Sigmoid colon (tissue), 7 donors: ENCODE results near the gene GGA1. TPM values are rescaled to one million over a fixed set of nuclear protein-coding genes. Genes with fewer than 3 reads are reported as not detected.

ENCODE experiments used
- DNase-seq: peaks from one replicate; pipeline ENCODE4 v3.0.0-alpha.2; 2019
- H3K27ac ChIP-seq, 4 donors: fragments of 200-600 bp; sonication (generic); one replicate each; pipeline ENCODE4 v1.5.1; 2016 to 2019; ENCODE audit warnings: mild to moderate bottlenecking in 1 of 4
- H3K27me3 ChIP-seq, 3 donors: fragments of 200-600 bp; sonication (generic); one replicate each; pipeline ENCODE4 v1.5.1; 2019; ENCODE audit warnings: mild to moderate bottlenecking in 1 of 3
- H3K36me3 ChIP-seq, 4 donors: fragments of 200-600 bp; sonication (generic); one replicate each; pipeline ENCODE4 v1.5.1; 2016 to 2019
- H3K4me1 ChIP-seq, 4 donors: fragments of 200-600 bp; sonication (generic); one replicate each; pipeline ENCODE4 v1.5.1; 2017 to 2019
- H3K4me3 ChIP-seq, 4 donors: fragments of 200-600 bp; sonication (generic); one replicate each; pipeline ENCODE4 v1.5.1; 2017 to 2019; ENCODE audit warnings: mild to moderate bottlenecking in 2 of 4, moderate library complexity in 1 of 4
- H3K9me3 ChIP-seq, 4 donors: fragments of 200-600 bp in 3 of 4; sonication (generic) in 3 of 4; one replicate each; pipeline versions ENCODE4 v1.5.1 to v1.6.1; 2013 to 2019
- CTCF ChIP-seq, 4 experiments: fragments of 450-650 bp in 3 of 4; fragments of 200-600 bp in 1 of 4; IDR thresholded peaks; one replicate each; pipeline ENCODE4 v1.5.1; 2016 to 2019; ENCODE audit warnings: antibody characterized with exemption in 4 of 4, mild to moderate bottlenecking in 3 of 4, moderate library complexity in 2 of 4
- EP300 ChIP-seq, 4 donors: sonication (generic); formaldehyde crosslinking; IDR thresholded peaks; one replicate each; pipeline ENCODE4 v1.6.1; 2017; ENCODE audit warnings: antibody characterized with exemption in 4 of 4
- POLR2A ChIP-seq, 2 donors: fragments of 450-650 bp; IDR thresholded peaks; one replicate each; pipeline ENCODE4 v1.6.1; 2016; ENCODE audit warnings: antibody characterized with exemption in 2 of 2, mild to moderate bottlenecking in 2 of 2, moderate library complexity in 2 of 2
- POLR2AphosphoS5 ChIP-seq, 4 donors: sonication (generic); formaldehyde crosslinking; IDR thresholded peaks; one replicate each; pipeline ENCODE4 v1.6.1; 2017; ENCODE audit warnings: antibody characterized with exemption in 4 of 4
- WGBS, 2 donors: extraction: QIAGEN DNeasy Blood & Tissue Kit; methylation state at CpG; one replicate each; pipeline ENCODE4 v1.1.7; 2013; 5-methylcytosine and 5-hydroxymethylcytosine counted together
- intact Hi-C: fragments of 100-400 bp; cut with DNase I; formaldehyde crosslinking; loops from one replicate; pipeline ENCODE4 v1.15.1; 2023
- polyA plus RNA-seq, 3 donors: library from polyadenylated mRNA; stranded (reverse); fragments of 200-250 nt; gene quantifications; one replicate each; pipeline ENCODE4 v1.2.3, GENCODE V29; 2013
- total RNA-seq, 4 donors: library from RNA; depleted of rRNA; stranded (reverse); fragments of >200 nt; gene quantifications; one replicate each; pipeline ENCODE4 v1.1.0, GENCODE V29; 2016
- donor health status: healthy with polysubstance abuse.
- donor health status: Bipolar disorder and iron deficiency.
- donor health status: healthy.

The GGA1 gene
- total and polyA plus RNA-seq, 7 donors, result 25.2 to 77.4 (median 41.3) TPM

- Histone ChIP-seq H3K4me1 (peaks cover 0 to 69% (median 59%) of the 10 kb centered on the region in 4 donors), H3K27me3 (no peaks in the 10 kb centered on the region), H3K36me3 (peaks cover 0 to 20% (median 10%) of the 10 kb centered on the region in 4 donors), H3K9me3 (no peaks in the 10 kb centered on the region), H3K4me3 (no peak overlapping the region), H3K27ac (peak overlapping the region; percentile 46 to 99 (median 74))
- peak in 1 of 4 donors; percentile 24 for TF ChIP-seq POLR2AphosphoS5 (IDR thresholded peaks at IDR 0.05)
- peak; percentile 89 to 98 (median 92) for TF ChIP-seq CTCF (IDR thresholded peaks at IDR 0.05)
- no peak for TF ChIP-seq POLR2A (IDR thresholded peaks at IDR 0.05)
- no peak for TF ChIP-seq EP300 (IDR thresholded peaks at IDR 0.05)
- 22 to 32% methylated on average over 16 of the region's 16 CpGs for WGBS, 2 donors
- peak; percentile 88 for DNase-seq
- intact Hi-C loops, result loop anchor here (1.0 kb wide), 1 partner anchor 29 kb away; no protein-coding TSS in a partner anchor
These were observed 41.5 kb upstream of the GGA1 start for GRCh38 chr22:37566903-37567798.

GRCh38 chr22:37568012-37568411 is 40.6 kb upstream of the GGA1 start:
- 84 to 90% methylated on average over 15 of the region's 15 CpGs for WGBS, 2 donors
- no peaks in the 10 kb centered on the region for H3K9me3 ChIP-seq
- H3K27ac ChIP-seq, result peak overlapping the region in 1 of 4 donors; percentile 99
- peaks cover 0 to 20% (median 10%) of the 10 kb centered on the region in 4 donors for H3K36me3 ChIP-seq
- H3K27me3 ChIP-seq, result no peaks in the 10 kb centered on the region
- no peak for TF ChIP-seq EP300 (IDR thresholded peaks at IDR 0.05)
- TF ChIP-seq CTCF (IDR thresholded peaks at IDR 0.05), result no peak
- TF ChIP-seq POLR2A (IDR thresholded peaks at IDR 0.05), result no peak
- no peak for TF ChIP-seq POLR2AphosphoS5 (IDR thresholded peaks at IDR 0.05)
- no peak for DNase-seq
- no peak overlapping the region for H3K4me3 ChIP-seq
- H3K4me1 ChIP-seq, result peaks cover 0 to 62% (median 50%) of the 10 kb centered on the region in 4 donors
- intact Hi-C loops, result no loop called here

- Histone ChIP-seq H3K4me3 (no peak overlapping the region), H3K9me3 (no peaks in the 10 kb centered on the region), H3K36me3 (peaks cover 0 to 20% (median 10%) of the 10 kb centered on the region in 4 donors), H3K27me3 (no peaks in the 10 kb centered on the region), H3K27ac (peak overlapping the region in 1 of 4 donors; percentile 20), H3K4me1 (peaks cover 0 to 56% (median 45%) of the 10 kb centered on the region in 4 donors)
- whole genome bisulfite sequencing, 2 donors, result 56 to 73% methylated on average over 14 of the region's 14 CpGs
- no peak for DNase-seq
- TF ChIP-seq POLR2AphosphoS5 (IDR thresholded peaks at IDR 0.05), result no peak
- TF ChIP-seq POLR2A (IDR thresholded peaks at IDR 0.05), result no peak
- no peak for TF ChIP-seq EP300 (IDR thresholded peaks at IDR 0.05)
- no peak for TF ChIP-seq CTCF (IDR thresholded peaks at IDR 0.05)
- intact Hi-C loops, result no loop called here
These were observed 40.1 kb upstream of the GGA1 start for GRCh38 chr22:37568448-37569008.

GRCh38 chr22:37569009-37569920 is 39.4 kb upstream of the GGA1 start:
- Histone ChIP-seq H3K4me1 (peaks cover 0 to 49% (median 37%) of the 10 kb centered on the region in 4 donors), H3K27me3 (no peaks in the 10 kb centered on the region), H3K27ac (peak overlapping the region in 2 of 4 donors; percentile 20 to 26), H3K9me3 (no peaks in the 10 kb centered on the region), H3K36me3 (peaks cover 0 to 20% (median 10%) of the 10 kb centered on the region in 4 donors), H3K4me3 (no peak overlapping the region)
- TF ChIP-seq POLR2A (IDR thresholded peaks at IDR 0.05), result no peak
- TF ChIP-seq CTCF (IDR thresholded peaks at IDR 0.05), result no peak
- no peak for TF ChIP-seq POLR2AphosphoS5 (IDR thresholded peaks at IDR 0.05)
- no peak for TF ChIP-seq EP300 (IDR thresholded peaks at IDR 0.05)
- WGBS, 2 donors, result 15 to 64% methylated on average over 21 of the region's 21 CpGs
- no peak for DNase-seq
- intact Hi-C loops, result no loop called here
